ENCODE results near the gene KRTAP4-11.
"Not testable (repeated sequence)": the region's sequence is repeated elsewhere in the genome, so short reads cannot be mapped to it uniquely, and the experiment has no call there.

GRCh38 chr17:41123991-41124371, 5.8 kb upstream of the KRTAP4-11 start, which contains the start of gene KRTAP4-12:
- TF ChIP-seq POLR2A (IDR thresholded peaks at IDR 0.05; ENCODE audit: low read depth, low read length); TAF1 (IDR thresholded peaks at IDR 0.05; ENCODE audit: low read depth, low read length); PAX5 (IDR thresholded peaks at IDR 0.05; ENCODE audit: insufficient read depth, low read length, severe bottlenecking): not testable (repeated sequence)

Data from GM12891 (cell line).